Germinal center (tissue), 1 donor: ENCODE measurements around the gene COL13A1.

Experiments used
- DNase-seq: peaks from one replicate; pipeline ENCODE4 v3.0.0; 2012; ENCODE audit warnings: mixed read lengths, low spot score

Gene COL13A1

GRCh38 chr10:69963835-69964710 is 162.4 kb downstream of the COL13A1 start:
- DNase-seq: no peak

GRCh38 chr10:69965086-69965485 is 163.4 kb downstream of the COL13A1 start:
- DNase-seq: no peak

- no peak for DNase-seq
Measured at GRCh38 chr10:69965919-69966662, 164.4 kb downstream of the COL13A1 start.

GRCh38 chr10:69968830-69969229 is 167.1 kb downstream of the COL13A1 start:
- no peak for DNase-seq

- DNase-seq: no peak
Measured at GRCh38 chr10:69969977-69970376, 168.3 kb downstream of the COL13A1 start.

- DNase-seq: no peak
Measured at GRCh38 chr10:69972981-69973397, 171.3 kb downstream of the COL13A1 start.

- no peak for DNase-seq
Measured at GRCh38 chr10:69973678-69974077, 172.0 kb downstream of the COL13A1 start.

GRCh38 chr10:69974551-69975155 is 172.9 kb downstream of the COL13A1 start:
- DNase-seq: no peak

- DNase-seq: no peak
Measured at GRCh38 chr10:69976795-69977546, 175.3 kb downstream of the COL13A1 start.

- DNase-seq: no peak
Measured at GRCh38 chr10:69979174-69979573, 177.5 kb downstream of the COL13A1 start.

GRCh38 chr10:69980672-69981071 is 179.0 kb downstream of the COL13A1 start:
- no peak for DNase-seq

- no peak for DNase-seq
Measured at GRCh38 chr10:69988094-69988493, 186.4 kb downstream of the COL13A1 start.

- no peak for DNase-seq
Measured at GRCh38 chr10:69991151-69991550, 189.4 kb downstream of the COL13A1 start.

GRCh38 chr10:69994262-69994661 is 192.6 kb downstream of the COL13A1 start:
- DNase-seq: peak; percentile 45

GRCh38 chr10:69996611-69997010 is 194.9 kb downstream of the COL13A1 start:
- no peak for DNase-seq

GRCh38 chr10:70000262-70000661 is 198.6 kb downstream of the COL13A1 start:
- DNase-seq: no peak

GRCh38 chr10:70007116-70007820 is 205.6 kb downstream of the COL13A1 start:
- DNase-seq: no peak
